HFF-Myc (cell line): Measurements from ENCODE around the gene KCTD17.

Experiments
- DNase-seq: peaks from one replicate; pipeline ENCODE4 v3.0.0-alpha.2; 2011; ENCODE audit warnings: low read depth; ENCODE audit errors: extremely low read depth
- H3K4me3 ChIP-seq: replicated peaks from 2 replicates; pipeline ENCODE4 v1.5.1; 2011; ENCODE audit warnings: low read depth, mild to moderate bottlenecking, control low read depth, low read length
- CTCF ChIP-seq: IDR thresholded peaks from 2 replicates; pipeline ENCODE4 v1.5.1; 2012; ENCODE audit warnings: mild to moderate bottlenecking, low read depth, low read length, control low read depth; ENCODE audit errors: missing control alignments

KCTD17 gene

GRCh38 chr22:37060801-37061610 lies 9.5 kb downstream of the KCTD17 start:
- no peak for DNase-seq
- TF ChIP-seq CTCF = no peak
- H3K4me3 ChIP-seq = no peak overlapping the region

GRCh38 chr22:37061611-37062375 lies 10.3 kb downstream of the KCTD17 start:
- no peak for TF ChIP-seq CTCF
- no peak overlapping the region for H3K4me3 ChIP-seq
- DNase-seq = no peak

GRCh38 chr22:37062376-37062675 lies 10.8 kb downstream of the KCTD17 start:
- H3K4me3 ChIP-seq = no peak overlapping the region
- no peak for DNase-seq
- TF ChIP-seq CTCF = no peak

- TF ChIP-seq CTCF = no peak
- H3K4me3 ChIP-seq = no peak overlapping the region
- no peak for DNase-seq
Measured at GRCh38 chr22:37062702-37063381, 11.3 kb downstream of the KCTD17 start.

GRCh38 chr22:37063431-37064420 lies 12.2 kb downstream of the KCTD17 start:
- DNase-seq = no peak

More at GRCh38 chr22:37063431-37064420, 12.2 kb downstream of the KCTD17 start:
- no peak for TF ChIP-seq CTCF
- H3K4me3 ChIP-seq = no peak overlapping the region
